ENCODE measurements around the gene TRAPPC8.

The TRAPPC8 gene

GRCh38 chr18:31792580-31792911, 150.4 kb downstream of the TRAPPC8 start:
- no peak for DNase-seq

GRCh38 chr18:31791817-31792579, 150.9 kb downstream of the TRAPPC8 start:
- DNase-seq = no peak

GRCh38 chr18:31789409-31789808, 153.5 kb downstream of the TRAPPC8 start:
- no peak for DNase-seq

GRCh38 chr18:31783059-31783458, 159.9 kb downstream of the TRAPPC8 start:
- no peak for DNase-seq

Measured in eye (tissue), 1 donor.